Measurements from ENCODE around the gene AK3. TPM values are rescaled to one million over a fixed set of nuclear protein-coding genes. Genes with fewer than 3 reads are reported as not detected.

AK3 gene
- total and polyA plus RNA-seq, 9 of the 15 experiments (the other 6 are each of a cell fraction or from before 2014, with no cell fraction given) = 12.2 to 78.6 (median 41.8) TPM

DNA sequence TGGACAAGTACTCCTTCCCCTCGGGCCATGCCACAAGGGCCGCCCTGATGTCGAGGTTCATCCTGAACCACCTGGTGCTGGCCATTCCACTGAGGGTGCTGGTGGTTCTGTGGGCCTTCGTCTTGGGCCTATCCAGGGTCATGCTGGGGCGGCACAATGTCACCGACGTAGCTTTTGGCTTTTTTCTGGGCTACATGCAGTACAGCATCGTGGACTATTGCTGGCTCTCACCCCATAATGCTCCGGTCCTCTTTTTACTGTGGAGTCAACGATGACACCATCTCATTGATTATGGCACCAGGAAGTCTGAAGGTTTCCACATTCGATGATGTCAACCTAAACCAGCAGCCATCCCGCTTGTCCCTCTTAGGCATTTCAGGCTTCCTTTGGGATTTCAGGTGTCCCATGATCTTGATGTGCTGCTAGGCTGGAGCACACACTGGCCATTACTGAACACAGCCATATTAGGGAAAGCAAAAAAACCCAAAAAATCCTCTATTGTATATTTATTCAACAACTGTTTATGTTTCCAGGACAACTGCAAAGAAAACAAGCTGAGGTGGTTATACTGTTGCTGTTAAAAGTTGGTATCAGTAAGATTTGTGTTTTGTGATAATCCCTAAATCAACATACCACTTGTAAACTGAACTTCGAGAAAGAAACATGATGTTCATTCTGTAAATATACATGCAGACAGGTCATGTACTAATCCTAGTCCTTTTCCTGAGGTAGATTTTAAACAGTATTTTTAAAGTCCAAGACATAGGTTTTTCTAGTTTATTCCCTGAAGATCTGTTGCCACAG is 77.8 kb downstream of the AK3 start (continued):
- TF ChIP-seq, protein P1, sequence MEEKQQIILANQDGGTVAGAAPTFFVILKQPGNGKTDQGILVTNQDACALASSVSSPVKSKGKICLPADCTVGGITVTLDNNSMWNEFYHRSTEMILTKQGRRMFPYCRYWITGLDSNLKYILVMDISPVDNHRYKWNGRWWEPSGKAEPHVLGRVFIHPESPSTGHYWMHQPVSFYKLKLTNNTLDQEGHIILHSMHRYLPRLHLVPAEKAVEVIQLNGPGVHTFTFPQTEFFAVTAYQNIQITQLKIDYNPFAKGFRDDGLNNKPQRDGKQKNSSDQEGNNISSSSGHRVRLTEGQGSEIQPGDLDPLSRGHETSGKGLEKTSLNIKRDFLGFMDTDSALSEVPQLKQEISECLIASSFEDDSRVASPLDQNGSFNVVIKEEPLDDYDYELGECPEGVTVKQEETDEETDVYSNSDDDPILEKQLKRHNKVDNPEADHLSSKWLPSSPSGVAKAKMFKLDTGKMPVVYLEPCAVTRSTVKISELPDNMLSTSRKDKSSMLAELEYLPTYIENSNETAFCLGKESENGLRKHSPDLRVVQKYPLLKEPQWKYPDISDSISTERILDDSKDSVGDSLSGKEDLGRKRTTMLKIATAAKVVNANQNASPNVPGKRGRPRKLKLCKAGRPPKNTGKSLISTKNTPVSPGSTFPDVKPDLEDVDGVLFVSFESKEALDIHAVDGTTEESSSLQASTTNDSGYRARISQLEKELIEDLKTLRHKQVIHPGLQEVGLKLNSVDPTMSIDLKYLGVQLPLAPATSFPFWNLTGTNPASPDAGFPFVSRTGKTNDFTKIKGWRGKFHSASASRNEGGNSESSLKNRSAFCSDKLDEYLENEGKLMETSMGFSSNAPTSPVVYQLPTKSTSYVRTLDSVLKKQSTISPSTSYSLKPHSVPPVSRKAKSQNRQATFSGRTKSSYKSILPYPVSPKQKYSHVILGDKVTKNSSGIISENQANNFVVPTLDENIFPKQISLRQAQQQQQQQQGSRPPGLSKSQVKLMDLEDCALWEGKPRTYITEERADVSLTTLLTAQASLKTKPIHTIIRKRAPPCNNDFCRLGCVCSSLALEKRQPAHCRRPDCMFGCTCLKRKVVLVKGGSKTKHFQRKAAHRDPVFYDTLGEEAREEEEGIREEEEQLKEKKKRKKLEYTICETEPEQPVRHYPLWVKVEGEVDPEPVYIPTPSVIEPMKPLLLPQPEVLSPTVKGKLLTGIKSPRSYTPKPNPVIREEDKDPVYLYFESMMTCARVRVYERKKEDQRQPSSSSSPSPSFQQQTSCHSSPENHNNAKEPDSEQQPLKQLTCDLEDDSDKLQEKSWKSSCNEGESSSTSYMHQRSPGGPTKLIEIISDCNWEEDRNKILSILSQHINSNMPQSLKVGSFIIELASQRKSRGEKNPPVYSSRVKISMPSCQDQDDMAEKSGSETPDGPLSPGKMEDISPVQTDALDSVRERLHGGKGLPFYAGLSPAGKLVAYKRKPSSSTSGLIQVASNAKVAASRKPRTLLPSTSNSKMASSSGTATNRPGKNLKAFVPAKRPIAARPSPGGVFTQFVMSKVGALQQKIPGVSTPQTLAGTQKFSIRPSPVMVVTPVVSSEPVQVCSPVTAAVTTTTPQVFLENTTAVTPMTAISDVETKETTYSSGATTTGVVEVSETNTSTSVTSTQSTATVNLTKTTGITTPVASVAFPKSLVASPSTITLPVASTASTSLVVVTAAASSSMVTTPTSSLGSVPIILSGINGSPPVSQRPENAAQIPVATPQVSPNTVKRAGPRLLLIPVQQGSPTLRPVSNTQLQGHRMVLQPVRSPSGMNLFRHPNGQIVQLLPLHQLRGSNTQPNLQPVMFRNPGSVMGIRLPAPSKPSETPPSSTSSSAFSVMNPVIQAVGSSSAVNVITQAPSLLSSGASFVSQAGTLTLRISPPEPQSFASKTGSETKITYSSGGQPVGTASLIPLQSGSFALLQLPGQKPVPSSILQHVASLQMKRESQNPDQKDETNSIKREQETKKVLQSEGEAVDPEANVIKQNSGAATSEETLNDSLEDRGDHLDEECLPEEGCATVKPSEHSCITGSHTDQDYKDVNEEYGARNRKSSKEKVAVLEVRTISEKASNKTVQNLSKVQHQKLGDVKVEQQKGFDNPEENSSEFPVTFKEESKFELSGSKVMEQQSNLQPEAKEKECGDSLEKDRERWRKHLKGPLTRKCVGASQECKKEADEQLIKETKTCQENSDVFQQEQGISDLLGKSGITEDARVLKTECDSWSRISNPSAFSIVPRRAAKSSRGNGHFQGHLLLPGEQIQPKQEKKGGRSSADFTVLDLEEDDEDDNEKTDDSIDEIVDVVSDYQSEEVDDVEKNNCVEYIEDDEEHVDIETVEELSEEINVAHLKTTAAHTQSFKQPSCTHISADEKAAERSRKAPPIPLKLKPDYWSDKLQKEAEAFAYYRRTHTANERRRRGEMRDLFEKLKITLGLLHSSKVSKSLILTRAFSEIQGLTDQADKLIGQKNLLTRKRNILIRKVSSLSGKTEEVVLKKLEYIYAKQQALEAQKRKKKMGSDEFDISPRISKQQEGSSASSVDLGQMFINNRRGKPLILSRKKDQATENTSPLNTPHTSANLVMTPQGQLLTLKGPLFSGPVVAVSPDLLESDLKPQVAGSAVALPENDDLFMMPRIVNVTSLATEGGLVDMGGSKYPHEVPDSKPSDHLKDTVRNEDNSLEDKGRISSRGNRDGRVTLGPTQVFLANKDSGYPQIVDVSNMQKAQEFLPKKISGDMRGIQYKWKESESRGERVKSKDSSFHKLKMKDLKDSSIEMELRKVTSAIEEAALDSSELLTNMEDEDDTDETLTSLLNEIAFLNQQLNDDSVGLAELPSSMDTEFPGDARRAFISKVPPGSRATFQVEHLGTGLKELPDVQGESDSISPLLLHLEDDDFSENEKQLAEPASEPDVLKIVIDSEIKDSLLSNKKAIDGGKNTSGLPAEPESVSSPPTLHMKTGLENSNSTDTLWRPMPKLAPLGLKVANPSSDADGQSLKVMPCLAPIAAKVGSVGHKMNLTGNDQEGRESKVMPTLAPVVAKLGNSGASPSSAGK (IDR thresholded peaks at IDR 0.05) = peak; percentile 69
- TF ChIP-seq ZNF668 (CRISPR knock-in tag; IDR thresholded peaks at IDR 0.05) (no peak), RFX1 (IDR thresholded peaks at IDR 0.05) (peak; percentile 62), PBX2 (CRISPR knock-in tag; IDR thresholded peaks at IDR 0.05; ENCODE audit: low read depth) (no peak), PBX2 (tag; conservative IDR thresholded peaks at IDR 0.05; ENCODE audit: low read depth) (0 out of 2 replicates have a peak, but pooled peaks have one; percentile 7), SRSF1 (IDR thresholded peaks at IDR 0.05; ENCODE audit: low read depth, low read length) (no peak)

All from K562 (cell line).